ENCODE measurements around the gene PPFIA4.

The PPFIA4 gene

DNA sequence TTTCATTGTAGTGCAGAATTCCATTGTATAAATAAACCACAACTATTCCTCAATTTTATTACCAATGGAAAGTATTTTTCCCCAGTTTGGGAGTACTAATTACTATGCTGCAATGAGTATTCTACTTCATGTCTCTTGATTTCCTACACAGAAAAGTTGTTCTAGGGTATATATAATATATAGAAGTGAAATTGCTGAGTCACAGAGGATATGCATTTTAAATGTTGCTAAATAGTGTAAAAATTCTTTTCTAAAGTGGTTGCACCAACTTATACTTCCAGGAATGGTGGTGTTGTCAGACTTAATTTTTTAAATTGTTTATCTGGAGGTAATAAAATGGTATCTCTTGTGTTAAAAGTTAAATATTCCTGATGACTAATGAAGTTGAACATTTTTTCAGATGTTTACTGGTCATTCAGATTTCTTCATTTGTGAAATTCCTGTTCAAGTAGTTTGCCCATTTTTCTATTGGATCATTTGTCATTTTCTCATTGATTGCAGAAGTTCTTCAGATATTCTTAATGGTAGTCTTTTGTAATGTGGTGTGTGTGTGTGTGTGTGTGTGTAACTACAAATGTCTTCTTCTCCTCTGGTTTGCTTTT, 78.6 kb downstream of the PPFIA4 start:
- no peak for DNase-seq

DNA sequence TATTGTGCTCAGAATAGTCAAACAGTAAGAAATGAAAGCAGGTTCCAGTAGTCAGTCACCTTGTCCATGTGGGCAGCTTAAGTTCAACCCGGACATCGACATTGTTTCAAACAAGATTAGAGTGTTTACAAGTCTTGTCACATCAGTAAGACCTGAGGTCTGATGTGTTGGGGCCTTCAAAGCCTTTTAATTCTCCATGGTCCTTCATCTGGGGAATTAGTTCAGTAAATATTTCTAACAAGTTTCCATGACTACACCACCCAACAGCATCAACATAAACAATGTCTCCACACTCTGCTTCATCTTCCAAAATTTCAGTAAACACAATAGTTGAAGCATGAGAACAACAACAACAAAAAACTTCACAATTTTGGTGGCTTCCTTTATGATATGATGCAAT, 86.2 kb downstream of the PPFIA4 start:
- no peak for DNase-seq

DNA sequence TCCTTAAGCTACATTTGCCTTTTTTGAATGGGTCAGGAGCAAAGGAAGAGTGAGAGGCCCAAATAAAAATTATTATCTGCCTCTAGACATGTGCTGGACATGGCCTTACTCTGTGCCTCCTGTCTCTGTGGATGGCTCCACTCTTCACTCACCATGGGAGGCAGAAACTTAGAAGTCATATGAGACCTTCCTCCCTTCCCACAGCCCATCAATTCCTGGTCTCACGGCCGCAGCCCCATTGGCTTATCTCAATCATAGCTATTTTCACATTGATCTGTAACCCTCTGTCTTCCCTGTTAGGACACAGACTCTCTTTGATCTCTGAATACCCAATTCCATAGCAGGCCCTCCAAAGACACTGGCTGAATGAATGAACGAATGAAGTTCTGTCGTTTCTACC, 87.0 kb downstream of the PPFIA4 start:
- no peak for DNase-seq

DNA sequence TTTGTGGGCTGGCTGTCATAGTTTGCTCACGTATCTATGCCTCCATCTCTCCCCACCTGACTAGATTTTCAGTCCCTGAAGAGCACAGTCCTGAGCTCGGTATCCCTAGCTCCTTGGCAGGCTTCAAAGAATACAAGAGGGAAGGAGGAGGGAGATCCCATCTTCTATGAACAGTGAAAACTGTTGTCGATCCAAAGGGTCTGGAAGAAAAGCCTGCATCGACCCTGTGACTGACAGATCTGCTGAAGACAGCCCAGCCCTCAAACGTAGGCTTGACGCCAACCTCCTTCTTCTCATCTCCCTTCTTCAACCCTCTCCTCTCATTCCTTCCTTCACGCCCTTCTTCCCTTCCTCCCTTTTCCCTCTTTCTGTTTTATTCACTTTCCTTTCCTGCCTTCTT, 87.9 kb downstream of the PPFIA4 start:
- DNase-seq: no peak

DNA sequence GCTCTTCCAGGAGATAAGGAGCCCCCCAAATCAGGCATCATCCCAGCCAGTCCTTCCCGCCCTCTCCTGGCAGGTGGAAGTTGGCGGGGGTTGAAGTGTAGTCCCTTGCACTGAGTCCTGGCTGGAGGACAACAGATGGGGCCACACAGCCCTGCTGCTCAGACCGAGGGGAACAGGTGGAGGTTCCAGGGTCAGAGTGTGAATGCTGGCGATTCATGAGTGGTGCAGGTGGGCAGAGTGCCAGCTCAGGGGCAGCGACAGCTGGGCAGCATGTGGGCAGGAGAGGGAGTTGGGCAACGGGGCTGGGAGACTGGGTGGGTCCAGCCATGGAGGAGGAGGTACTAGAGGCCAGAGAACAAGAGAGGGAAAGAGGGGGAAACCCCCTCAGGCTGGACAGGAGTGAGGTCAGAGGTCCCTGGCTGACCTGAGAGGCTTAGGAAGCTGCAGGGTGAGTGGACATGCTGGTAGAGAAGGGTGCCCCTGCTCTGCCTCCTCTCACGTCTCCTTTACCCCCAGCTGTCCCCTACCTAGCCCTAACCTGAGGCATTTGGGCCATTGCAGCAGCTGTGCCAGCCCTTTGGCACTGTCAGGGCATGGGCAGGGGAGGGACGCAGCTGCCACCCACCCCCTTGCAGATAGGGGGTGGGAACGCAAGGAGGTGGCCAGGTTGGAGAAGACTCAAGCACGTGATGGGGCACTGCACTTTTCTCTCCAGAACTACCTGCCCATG, 90.0 kb downstream of the PPFIA4 start:
- peak; percentile 77 for DNase-seq

DNA sequence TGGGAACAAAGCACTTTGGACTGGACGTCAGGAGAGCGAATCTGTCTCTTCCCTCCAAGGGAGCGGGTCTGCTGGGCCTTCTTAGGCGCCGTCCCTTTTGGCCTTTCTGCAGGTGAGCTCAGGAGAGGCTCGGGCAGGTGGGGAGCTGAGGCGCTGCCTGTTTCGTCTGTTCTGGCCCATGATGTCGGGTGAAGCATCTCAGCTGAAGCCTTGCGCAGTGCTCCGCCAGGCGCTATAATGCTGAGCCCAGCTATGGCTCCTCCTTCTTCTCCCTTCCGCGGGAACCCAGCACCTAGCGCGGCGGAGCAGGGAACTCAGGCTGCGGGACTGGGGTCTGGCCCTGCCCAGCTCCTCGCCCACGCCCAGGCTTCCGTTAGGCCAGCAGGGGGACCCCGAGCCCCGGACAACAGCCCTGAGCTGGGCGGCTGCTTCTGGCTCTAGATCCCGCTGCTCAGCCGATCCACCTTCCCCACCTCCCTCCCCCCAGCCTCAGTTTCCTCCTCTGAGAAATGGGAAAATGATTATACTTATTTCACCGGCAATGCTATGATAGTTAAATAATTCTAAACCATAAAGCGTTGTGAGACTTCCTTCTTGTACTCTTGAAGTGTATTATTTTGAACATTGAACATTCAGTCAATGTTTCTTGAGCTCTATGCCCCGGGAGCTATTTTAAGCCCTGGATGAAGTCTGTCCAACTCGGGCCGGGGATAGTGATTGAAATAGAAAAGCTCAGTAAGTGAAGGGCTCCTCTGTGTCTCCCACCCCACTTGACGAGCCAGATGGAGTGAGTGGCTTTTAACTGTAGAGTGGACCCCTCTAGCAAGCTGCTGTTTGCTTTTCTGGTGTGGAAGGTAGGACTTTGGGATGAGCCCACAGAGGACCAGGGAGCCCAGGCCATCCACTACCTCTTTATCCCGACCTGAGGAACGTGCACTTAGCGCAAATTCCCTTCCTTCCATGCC, 91.6 kb downstream of the PPFIA4 start:
- DNase-seq: peak; percentile 84

DNA sequence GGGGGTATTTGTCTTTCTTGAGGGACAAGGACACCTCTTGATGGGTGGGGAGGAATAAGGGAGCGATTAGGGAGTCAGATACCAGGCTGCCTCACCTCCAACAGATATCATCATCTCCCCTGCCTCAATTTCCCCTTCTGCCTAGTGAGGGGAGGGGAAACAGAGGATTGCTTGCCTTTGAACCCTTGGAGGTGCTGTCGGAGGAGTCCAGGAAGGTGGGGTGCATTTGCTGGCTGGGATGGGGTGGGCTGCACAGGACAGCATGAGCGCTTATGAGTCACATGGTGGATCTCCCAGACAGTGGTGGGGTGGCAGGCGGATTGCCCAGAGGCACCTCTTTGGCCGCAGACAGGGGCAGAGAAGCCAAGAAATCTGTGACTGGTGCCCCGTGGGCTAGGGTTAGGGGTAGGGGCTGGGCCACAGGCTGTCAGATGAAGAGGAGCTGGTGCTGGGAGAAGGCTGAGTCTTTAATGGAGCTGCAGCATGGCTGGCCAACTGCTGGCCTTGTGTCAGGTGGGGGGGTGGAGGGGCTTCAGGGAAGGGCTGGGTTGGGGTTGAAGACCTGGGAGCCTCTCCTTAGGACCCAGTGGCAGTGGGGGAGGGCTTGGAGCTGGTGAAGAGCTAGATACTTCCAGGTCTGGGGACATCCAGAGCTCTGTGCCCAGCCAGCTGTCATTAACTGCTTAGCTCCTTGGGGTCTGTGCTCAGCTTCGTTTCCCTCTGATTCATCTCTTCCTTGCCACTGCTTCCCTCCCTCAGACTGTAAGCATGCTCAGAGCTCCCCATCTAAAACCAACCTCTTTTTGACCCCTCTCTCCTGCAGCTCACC, 94.2 kb downstream of the PPFIA4 start:
- DNase-seq: no peak

DNA sequence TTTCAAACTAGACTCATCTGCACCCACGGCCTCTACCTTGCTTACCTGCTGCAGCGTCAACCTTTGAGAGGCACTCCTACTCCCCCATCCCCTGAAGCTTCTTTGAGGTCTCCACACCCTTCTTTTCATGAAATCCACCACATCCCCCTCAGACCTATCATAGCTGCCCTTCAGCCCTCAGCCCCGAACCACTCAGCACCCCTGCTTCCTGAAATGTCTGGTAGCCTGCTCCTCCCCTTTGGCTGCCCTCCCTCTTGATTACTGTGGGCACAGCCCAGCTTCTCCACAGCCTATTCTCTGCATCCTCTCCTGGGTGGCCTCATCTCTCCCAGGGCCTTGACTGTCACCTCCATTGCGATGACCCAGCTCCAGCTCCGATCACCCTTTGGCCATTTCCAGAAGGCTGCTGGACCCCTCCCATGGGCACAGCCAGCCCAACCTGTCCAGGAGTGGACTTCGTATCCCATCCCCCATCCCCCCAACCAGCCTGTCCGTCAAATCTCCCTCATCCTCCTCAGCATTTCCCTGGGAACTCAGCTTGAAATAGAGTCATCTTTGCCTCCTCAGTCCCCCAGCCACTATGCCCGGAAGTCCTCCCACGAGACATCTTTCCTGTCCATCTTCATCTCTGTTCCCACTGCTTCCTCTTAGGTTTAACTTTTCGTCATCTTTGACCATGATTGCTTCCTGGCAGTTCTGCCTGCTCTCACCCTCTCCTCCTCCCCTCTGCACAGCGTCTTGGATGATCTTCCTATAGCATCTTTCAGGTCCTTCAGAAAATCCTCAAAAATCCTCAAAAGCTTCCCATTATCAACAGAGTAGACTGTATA, 95.1 kb downstream of the PPFIA4 start:
- no peak for DNase-seq

DNA sequence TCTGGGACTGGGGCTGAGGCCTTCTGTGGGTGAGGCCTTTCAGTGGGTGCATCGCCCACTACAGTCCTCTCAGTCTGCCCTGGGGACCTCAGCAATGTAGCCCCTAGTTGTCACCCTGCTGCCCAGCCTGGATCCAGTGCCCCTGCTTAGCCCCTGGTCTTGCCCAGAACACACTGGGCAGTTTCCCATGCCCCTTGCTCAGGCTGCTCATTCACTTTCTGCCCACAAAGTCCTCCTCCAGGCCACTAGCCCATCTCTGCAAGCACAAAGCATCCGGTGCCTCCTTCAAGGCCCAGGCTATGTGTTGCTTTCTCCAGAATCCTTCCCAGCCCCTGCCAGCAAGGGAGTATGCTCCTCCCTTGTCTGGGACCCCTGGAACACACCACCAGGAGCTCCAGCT, 95.9 kb downstream of the PPFIA4 start:
- no peak for DNase-seq

DNA sequence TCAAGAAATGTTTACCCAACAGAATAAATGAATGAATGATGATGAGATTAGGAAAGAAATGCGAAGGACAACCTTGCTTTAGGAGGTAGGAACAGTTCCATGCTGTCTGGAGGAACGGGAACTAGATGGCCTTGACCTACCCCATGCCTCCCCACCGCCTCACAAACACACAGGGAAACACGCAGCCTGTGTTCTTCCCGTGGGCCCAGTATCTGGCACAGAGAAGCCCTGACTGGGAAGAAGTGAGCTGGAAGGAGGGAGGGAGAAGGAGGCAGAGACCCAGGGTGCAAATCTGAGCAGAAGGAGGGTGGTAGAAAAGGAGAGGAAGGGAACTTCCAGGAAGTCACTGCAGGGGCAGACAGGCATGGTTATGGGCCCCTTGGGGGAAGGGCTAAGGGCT, 97.7 kb downstream of the PPFIA4 start:
- DNase-seq: no peak

DNA sequence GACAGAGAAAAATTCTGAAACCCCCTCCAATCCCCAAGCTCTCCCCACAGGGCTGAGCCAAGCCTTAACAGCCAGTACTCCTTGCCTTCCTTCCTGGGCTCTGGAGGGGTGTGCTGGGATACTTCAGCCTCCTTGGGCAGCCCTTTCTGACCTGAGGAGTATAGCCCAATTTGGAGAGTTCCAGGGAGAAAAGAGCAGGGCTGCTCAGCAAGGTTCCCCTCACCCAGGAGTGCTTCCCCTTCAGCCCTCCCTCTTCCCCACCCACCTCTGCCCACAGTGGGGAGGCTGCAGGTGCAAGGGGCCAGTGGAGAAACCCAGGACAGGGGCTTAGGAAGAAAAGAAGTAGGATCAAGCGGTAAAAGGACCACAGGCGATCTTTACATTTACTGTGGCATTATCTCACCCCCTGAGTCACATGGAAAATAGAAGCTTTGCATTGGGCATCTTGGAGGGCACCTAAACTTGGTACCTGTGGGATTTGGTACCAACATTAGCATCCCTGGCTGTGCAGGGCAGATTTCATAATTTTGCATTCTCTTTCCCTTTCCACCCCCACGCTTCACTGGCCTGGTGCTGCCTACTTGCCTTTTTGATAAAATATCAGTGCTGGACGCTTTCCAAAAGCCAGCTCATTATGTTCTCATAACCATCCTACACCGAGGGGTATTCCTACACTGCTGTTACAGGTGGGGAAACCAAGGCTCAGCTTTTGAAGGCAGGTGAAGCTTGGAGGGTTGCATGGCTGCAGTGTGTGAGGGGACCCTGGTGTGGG, 98.4 kb downstream of the PPFIA4 start:
- no peak for DNase-seq

DNA sequence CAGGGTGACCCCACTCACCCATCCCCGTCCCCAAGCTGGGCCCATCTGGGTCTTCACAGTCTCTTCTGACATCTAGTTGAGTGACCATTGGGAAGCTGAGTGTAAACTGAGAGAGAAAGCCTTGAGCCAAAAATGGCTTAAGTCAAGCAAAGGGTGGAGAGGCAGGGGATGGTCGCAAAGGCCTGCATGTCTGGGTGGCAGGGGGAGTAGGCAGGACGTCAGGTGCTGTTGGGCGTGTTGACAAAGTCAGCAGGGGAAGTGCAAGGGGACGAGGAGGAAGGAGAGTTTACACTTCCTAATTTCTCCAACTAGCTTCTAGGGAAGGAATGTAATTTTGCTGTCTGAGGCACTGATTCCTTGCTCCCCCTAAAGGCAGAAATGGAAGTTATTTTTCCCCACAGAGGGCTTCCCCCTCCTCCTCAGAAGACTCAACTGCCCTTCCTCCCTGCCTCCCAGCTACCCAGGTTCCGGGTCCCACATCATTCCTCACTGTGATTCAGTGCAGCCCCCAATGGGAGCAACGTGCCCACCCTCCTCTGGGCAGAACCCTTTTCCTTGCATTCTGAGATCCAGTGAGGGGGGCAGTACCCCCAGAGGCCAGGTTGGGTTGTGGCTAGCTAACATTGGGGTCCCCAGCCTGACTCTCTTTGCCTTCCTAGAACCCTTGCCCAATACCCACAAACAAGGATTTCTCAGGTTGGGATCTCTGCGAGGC, 100.0 kb downstream of the PPFIA4 start:
- no peak for DNase-seq

DNA sequence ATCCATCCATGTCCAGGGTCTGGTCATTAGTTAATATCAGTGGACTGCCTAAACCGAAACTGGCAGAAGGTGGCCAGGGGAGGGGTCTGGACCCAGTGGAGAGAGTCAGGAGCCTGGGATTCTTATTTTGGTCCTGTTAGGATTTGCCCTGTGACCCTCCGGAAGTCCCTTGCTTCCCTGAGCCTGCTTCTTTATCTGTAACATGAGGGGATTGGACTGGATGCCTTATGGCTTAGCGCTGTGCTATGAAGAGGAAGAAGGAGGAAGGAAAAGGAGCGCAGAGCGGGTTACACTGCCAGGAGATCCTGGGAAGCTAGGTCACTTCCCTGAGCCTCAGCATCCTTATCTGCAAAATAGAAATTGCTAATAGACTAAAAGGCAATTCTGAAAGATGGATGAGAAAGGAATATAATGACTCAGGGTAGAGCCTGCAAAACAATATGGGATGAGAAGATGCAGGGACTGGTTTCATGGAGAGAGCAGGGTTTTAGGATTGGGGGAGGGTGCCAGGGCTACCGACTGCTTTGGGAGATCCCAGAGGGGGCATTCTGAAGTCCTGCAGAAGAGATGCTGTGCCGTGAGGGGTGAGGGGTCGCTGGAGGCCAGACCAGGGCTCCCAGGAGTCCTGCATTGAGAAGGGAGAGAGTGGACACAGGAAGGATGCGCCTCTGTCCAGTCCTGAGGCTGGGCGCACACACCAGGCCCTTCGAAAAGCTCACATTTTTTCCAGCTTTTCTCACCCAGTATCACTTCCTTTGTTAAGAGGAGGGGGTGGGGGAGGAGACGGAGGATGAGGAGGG, 100.8 kb downstream of the PPFIA4 start:
- DNase-seq: no peak

DNA sequence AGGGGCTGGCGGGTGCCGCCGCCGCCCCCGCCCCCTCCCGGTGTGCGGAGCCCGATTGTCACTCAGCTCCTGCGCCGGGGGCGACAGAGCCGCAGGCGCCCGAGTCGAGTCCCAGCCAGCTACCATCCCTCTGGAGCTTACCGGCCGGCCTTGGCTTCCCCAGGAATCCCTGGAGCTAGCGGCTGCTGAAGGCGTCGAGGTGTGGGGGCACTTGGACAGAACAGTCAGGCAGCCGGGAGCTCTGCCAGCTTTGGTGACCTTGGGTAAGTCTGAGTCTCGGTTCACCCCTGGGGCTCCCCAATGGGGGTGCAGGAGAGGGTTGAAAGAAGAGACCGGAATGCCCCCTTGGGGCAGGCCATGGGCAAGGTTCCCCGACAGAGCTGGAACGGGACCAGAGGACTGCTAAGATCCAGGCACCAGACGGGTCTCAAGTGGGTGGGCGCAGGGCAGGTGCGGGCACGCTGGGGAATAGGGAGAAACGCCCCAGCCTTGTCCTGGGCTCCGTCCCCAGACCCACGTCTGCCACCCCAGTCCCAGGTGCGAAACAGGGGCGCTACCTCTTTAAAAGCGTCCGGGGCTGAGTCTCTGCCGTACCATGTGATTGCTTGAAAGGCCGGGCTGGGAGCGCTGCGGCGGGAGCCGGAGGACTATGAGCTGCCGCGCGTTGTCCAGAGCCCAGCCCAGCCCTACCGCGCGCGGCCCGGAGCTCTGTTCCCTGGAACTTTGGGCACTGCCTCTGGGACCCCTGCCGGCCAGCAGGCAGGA, 101.6 kb downstream of the PPFIA4 start, which contains the start of gene ADORA1:
ADORA1 (plus strand) TSS at position 61 of the 765 bp plus-strand sequence. CDS start 1,116 bp downstream, outside the sequence.
- peak; percentile 71 for DNase-seq

DNA sequence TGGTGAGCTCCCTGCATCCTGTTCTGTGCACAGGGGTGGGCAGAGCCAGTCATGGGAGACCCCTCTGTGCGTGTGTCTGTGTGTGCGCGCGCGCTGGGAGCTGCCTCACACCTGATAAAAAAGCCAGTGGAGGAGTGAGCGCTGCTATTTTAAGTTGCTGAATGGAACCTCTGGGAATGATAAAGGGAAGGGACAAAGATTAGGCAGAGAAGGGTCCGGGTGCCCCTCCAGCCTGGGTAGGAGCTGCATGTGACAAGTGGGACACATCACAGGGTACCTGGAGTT, 102.1 kb downstream of the PPFIA4 start:
- no peak for DNase-seq
